Bone marrow (tissue), 2 donors: ENCODE results near the gene JMJD1C.
"Not testable (repeated sequence)": the region's sequence is repeated elsewhere in the genome, so short reads cannot be mapped to it uniquely, and the experiment has no call there.

Experiments
- DNase-seq, 2 donors: peaks; one replicate each; lab custom pipeline; 2025; lab: John Stamatoyannopoulos, UW

The JMJD1C gene

DNA sequence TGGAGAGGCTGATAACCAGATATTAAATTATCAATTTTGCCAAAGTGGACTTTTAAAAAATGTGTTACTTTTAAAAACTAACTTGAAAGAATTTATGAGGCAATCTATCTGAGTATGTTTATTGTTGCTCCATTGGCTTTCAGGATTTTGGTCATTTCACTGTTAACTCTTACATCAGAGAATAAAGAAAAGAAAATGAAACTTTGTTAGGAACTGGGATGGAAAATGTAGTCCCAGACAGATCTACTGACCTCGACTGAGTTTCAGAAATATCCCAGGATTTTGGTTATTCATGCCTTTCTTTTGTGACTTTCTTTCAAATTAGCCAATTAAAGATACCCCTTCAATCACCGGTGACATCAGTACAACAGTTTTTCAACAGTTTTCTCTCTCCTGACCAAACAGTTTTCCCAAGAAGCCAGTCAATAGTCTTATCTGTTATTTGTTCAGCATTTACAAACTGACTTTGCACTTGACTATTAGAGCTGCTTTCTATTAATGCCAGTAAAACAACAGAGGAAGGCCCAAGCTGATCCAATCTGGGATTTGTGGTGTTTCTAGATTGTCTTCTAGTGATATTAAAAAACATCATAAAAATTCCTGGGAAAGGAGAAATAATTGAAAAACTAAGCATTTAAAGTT lies 296.8 kb downstream of the JMJD1C start:
- no peak for DNase-seq

DNA sequence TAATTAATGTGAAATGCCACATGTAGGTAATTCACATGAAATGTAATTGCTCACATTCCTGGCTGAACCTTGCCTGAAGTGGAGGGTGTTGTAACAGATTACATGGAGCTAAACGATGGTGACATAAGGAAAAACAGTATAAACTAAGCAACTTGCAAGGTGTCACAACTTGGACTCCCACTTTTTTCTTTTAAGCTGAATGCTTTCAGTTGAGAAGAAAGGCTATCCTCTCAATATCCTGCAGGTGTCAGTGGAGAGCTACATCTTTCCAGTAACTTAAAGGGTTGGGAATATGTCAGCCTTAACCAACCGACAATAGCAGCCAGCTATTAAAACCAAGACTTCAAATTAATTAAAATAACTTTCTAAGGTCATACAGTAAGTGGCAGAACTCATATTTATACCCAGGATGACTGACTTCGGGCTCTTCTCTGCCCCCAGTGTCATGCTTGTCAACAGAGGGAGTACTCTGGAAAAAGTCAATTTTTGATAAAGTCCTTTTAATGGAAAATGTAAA lies 299.0 kb downstream of the JMJD1C start:
- DNase-seq = peak in 1 of 2 donors; percentile 46

DNA sequence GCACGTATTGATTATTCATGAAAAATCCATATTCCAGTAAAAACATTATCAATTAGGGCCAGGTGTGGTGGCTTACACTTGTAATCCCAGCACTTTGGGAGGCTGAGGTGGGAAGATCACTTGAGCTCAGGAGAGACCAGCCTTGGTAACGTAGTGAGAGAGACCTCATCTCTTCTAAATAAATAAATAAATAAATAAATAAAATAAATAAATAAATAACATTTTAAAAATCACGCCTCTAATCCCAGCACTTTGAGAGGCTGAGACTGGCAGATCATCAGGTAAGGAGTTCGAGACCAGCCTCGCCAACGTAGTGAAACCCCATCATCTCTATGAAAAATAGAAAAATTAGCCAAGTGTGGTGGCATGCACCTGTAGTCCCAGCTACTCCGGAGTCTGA lies 300.5 kb downstream of the JMJD1C start:
- no peak for DNase-seq

DNA sequence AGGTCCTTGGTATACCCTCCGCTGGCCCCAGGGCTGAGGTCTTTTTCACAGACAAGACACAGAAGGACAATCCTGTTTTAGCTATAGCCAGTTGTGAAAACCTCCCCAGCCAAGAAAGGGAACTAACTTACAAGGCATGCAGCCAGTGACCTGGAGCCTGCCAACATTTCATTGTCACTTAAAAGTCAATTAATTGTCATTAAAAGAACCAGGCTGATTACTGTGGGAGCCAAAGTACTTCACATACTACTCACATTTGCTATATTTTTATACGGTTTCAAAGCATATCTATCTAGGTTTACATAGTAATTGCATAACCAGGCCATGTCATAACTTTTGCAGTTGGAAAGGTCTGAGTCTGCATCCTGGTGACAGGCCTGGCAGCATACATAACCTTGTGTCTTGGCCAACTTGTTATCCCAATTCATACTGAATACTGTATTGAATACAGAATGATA lies 301.6 kb downstream of the JMJD1C start:
- no peak for DNase-seq

DNA sequence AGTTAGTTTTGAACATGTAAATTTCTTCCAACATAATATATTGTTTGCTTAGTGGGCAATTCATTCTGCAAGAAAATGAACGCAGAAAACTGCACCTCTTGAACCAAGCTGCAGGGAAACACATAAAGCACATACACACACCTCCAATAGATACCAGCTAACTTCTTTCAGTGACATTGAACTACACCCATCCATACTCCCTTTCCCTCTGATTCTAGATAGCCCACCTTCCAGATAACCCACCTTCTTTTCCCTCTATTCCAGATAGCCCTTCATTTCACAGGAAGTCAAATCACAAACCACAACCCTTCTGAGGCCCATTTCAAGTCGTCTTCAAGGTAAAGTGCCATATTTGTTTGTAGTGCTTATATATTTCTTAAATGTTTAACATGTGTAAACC lies 304.2 kb downstream of the JMJD1C start:
- no peak for DNase-seq

DNA sequence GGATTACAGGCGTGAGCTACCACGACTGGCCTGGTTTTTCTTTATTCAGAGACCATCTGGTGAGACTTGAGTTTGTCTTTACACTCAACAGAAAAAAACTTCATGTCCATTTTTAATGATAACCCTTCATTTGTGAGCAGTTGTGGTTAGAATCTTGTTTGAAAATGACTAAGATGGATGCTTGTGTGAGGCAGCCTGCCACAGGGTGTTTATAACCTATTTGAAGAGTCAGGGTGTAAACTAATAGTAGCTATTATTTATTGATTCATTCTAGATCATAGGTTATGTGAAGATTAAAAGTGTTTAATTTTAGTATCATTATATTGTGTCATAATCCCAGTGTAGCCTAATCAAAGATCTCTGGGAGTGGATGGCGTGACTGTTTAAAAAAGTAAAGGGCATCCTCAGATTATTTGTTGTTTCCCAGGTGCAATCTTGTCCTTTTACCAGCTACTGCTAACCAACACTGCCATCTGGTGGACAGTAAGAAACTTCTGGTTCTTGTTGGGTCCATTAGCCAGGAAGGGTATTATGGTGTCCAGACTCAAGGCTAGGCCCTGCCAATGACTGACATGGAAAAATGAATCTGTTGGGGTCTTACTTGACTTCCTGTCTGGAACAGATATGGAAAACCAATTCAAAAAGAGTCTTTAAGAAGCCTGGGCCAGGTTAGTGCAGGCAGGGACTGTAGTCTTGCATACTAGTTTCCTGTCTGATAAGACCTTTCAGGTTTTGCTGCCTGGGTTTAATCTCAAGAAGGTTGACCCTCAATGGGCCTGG lies 307.7 kb downstream of the JMJD1C start:
- DNase-seq = peak in 1 of 2 donors; percentile 46

DNA sequence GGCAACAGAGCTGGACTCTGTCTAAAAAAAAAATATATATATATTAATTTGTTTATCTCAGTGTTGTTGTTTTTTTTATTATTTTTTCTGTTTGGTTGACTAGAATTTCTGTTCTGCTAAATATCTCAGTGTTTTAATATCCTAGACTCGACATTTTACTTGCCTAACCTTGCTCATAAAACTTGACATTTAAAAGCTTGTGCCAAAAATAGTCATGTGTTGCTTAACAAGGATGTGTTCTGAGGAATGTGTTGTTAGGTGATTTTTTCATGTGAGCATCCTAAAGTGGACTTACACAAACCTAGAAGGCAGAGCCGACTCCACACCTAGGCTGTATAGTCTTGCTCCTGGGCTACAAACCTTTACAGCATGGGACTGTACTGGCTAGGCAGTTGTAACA lies 309.5 kb downstream of the JMJD1C start:
- DNase-seq = no peak

DNA sequence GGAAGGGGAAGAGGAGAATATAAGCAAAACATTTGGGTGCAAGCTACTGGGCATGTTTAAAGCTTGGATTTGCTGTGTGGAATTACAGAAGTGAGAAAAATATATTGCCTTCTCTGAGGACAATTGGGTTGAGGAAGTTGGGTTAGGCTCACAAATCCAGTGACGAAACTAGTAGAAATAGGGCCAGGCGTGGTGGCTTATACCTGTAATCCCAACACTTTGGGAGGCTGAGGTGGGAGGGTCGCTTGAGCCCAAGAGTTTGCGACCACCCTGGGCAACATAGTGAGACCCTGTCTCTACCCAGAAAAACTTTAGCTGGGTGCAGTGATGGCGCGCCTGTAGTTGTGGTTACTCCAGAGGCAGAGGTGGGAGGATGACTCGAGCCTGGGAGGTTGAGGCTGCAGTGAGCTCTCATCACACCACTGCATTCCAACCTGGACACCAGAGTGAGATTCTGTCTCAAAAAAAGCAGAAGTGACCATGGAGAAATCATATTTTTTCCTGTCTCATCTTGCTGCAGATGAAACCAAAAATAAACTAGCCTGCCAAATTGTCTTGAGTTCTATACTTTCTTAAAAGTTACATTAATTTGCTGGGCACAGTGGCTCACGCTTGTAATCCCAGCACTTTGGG lies 310.3 kb downstream of the JMJD1C start:
- peak in 1 of 2 donors; percentile 7 for DNase-seq

DNA sequence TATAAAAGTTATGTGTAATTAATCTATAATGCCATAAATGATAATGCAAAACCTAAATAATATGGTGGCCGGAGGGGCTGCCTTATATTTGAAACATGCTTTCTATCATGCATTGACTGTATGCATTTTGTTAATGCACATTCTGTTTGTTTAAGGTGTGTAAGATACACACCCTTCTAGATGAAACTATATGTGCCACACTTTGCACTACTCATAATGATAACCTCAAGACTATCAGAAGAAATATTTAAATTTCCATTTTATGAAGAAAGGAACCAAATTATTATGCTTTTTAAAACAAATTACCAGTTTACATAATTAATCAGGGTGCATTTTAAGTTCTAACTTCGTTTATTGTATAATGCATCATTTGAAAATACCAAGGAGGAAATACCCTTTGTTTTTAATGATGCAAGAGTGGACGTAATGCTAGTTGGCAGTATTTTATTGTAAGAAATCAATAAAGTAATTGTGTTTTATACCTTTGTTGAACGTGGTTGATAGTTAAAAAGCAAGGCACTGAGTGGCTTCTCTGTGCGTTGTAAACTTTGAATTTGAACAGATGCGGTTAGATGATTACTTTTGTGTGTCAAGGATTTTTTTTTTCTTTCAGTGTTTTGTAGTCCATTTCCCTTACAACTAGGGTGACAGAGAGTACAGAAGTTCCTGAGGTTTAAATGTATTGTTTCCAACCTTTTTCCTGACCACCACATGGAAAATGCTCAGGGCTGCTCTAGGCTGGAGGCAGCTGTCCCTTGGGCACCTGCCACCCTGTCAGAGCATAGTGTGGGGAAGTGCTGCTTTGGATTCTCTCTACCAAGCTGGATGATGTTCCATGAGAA lies 311.0 kb downstream of the JMJD1C start:
- DNase-seq = no peak

DNA sequence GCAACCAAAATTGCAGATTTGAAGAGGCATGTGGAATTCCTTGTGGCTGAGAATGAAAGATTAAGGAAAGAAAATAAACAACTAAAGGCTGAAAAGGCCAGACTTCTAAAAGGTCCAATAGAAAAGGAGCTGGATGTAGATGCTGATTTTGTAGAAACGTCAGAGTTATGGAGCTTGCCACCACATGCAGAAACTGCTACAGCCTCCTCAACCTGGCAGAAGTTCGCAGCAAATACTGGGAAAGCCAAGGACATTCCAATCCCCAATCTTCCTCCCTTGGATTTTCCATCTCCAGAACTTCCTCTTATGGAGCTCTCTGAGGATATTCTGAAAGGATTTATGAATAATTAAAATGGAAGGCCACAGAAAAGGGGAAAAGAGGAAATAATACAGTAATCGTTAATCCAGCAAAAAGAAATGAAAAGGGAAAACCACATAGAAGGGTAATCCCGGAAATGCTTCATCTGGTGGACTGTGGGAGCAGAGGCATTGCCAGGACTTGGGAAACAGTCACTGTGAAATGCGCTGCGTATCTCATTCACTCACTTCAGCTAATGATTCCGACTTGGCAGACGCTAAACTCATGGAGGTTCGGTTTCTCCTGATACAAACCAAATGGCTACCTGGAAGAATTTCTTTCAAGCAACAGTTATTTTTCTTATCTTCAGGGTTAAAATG lies 311.8 kb downstream of the JMJD1C start:
- not testable (repeated sequence) for DNase-seq

DNA sequence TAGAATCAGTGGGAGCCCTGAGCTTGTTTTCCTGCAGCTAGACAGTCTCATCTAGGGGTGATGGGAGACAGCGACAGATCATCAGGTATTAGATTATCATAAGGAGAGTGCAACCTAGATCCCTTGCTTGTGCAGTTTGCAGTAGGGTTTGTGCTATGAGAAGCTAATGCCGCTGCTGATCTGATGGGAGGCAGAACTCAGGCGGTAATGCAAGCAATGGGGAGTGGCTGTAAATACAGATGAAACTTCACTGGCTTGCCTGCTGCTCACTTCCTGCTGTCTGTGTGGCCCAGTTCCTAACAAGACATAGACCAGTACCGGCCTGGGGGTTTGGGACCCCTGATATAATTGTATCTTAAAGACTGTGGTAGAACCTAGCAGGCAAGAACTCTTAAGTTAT lies 315.0 kb downstream of the JMJD1C start:
- no peak for DNase-seq

DNA sequence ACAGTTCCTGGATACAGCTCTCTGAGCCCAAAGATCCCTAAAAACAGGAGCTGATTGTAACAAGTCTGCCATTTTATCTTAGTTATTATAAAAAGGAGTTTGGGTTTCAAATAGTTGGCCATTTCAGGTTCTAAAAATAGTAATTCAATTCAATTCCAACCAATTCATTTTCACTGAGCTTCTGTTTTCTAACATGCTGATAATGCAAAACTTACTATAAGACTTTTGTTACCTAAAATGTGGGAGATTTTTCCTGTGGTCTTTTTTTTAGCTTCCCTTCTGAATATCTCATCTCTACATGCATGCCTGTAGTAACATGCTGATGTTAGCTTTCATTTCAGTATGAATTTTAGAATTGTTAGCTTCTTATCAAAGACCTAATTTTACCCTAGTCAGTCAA lies 319.3 kb downstream of the JMJD1C start:
- no peak for DNase-seq

DNA sequence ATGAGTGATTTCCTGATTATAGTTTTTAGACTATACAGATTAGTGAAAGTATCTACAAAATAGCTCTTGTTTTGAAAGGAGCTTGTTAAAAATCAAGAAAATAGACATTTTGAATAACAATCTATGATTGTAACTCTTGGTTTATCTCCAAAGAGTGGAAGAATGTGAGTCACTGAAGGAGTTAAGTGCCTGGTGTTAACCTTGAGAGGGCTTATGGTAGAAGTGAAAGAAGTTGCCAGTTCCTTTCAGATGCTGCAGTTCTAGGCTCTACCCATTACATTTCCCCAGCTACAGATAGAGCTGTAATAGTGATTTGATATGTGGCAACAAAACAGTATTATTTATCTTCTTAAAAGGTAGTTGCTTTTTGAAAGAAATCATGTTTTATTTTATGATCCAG lies 320.0 kb downstream of the JMJD1C start:
- DNase-seq = no peak

DNA sequence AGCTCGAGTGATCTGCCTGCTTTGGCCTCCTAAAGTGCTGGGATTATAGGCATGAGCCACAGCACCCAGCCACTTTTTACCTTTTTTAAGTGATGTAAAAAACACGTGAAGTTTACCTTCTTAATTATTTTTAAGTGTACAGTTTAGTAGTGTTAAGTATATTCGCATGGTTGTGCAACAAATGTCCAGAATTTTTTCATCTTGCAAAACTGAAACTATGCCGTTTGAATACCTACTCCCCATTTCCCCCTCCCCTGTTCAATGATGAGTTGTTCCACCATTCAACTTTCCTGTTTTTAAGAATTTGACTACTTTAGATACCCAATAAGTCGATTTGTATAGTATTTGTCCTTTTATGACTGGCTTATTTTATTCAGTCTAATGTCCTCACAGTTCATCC lies 321.8 kb downstream of the JMJD1C start:
- no peak for DNase-seq

DNA sequence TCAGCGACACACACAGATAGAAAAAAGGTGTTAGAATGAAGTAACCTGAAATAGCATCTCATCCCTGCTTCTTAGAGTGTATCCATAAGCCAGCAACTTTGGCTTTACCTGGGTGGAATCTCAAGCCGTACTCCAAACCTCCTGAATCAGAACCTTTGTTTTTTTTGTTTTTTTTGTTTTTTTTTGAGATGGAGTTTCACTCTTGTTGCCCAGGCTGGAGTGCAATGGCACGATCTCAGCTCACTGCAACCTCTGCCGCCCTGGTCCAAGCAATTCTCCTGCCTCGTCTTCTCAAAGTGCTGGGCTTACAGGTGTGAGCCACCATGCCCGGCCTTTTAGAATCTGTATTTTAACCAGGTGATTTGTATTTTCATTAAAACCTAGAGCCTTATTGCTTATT lies 323.6 kb downstream of the JMJD1C start:
- DNase-seq = no peak

DNA sequence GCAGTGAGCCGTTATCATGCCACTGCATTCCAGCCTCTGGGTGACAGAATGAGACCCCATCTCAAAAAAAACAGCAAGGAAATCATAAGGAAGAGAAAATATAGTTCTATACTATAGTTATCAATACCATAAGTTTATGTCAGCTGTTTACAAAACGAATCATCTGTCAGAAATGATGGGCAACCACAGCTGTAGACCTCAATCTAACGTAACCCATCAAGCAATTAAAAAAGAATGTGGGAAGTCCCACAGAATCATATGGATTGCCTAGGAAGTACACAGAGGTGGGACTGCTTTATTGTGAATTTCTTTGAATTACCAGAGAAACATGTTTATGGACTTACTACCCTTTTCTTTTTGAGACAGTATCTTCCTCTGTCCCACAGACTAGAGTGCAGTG lies 325.7 kb downstream of the JMJD1C start:
- DNase-seq = no peak

DNA sequence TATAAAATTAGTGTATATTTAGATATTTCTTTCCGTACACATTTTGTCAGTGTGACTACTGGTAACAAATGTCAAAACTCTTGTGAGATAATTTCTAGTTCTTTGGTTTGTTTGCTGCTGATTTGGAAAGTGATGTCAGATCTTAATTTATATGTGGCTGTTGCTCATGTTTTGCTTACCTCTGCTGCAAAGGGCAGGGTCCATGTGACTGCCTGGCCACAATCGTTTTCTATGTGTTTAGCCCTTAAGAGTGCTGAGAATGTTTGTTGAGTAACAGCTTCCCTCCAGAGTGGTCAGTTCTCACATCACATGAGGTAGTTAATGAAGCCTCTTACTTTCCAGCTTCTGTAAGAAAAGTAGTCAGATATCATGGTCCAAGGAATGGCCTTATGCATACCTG lies 328.5 kb downstream of the JMJD1C start:
- DNase-seq = no peak

DNA sequence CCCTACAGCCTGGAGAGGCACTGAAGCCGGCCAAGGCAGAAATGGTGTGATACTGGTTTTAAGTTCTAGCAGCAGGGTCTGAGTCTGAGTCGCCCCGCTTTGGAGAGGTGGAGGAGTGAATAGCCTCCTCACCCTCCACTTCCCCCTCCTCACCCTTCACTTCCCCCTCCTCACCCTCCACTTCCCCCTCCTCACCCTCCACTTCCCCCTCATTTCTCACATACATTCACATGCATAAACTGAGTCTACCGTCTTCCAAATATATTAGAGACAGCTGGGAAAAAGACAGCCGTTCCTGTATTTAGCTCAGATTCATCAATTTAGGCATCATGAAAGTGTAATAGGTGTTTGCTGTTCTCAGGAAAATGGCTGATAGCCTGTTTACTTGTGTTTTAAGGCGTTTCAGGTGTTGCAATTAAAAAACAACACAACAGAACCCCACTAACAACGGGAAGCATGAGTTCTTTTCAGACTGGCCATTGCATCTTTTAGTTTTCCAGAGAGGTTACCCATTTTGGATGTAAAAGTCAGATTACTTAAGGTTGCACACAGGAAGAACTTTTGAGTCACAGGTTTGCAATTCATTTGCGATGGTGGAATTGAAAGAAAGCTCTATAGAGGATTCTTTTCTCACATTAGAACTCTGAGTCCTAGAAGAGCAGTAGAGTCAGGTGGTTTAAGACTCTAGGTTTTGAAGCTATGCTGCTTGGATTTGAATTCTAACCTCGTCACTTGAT lies 331.8 kb downstream of the JMJD1C start:
- no peak for DNase-seq

DNA sequence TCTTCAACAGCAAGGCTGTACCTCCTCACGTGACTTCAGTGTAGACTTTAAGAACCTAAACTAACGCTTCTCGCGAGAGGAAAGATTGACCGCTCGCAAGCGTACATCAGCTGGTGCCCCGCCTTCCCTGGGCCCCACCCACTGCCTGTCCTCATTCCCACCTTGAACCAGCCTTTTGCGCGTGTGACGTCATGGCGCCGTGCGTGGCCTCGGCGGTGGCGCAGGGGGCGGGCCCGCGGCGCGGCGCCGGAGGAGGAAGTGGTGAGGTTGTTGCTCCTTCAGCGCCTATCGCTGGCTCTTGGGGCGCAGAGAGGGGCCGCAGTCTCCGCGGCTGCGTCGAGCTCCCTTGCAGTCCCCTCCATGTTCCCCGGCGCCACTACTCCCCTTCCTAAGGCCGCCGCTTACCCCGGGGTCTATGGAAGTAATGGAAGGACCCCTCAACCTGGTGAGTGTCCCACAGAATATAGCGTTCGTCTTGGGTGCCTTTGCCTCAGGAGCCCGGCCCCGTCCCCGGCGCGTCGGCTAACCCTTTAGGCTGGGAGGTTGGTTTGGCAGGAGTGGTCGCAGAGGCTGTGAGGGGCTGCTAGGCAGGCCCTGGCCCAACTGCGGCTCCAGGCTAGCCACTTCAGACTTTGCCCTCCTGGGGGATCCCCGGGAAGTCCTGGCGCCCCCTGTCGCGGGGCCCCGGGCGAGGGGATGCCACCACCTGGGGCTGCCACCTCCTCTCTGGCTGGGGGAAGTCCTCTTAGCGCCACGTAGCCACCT lies 332.5 kb downstream of the JMJD1C start, which contains the start of gene NRBF2:
Gene NRBF2, plus strand, starts transcription at position 273 of the 765 bp plus-strand sequence. Its CDS starts 143 bp downstream, at position 416.
- DNase-seq = peak; percentile 87 to 95

DNA sequence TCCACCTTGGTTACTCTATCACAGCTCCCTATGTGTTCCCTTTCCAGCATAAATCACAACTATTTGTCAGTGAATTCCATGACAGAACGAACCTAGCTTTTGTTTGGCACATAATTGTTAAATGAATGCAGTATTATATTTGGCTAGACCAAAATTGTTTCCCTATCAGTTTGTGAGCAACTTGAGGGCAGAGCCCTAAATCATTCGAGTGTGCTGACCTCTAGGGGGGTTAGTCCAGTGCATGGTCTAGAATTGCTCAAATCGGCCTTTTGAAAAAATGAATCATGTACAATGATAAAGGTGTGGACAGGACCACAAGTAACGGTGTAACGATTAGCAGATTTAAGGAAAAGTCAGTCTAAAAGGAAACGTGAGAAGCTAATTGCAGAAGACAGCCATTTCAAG lies 333.1 kb downstream of the JMJD1C start:
- DNase-seq = no peak
